ENCODE data around the gene TAF11L10. TPM values are rescaled to one million over a fixed set of nuclear protein-coding genes. Genes with fewer than 3 reads are reported as not detected.
A peak's percentile ranks its signal among the peaks of the same experiment; 100 is the strongest.
"Not testable (repeated sequence)": the region's sequence is repeated elsewhere in the genome, so short reads cannot be mapped to it uniquely, and the experiment has no call there.

TAF11L10 gene
- total RNA-seq (not detected), polyA plus RNA-seq (not detected)
- long read RNA-seq, donor 1: 0 reads
- long read RNA-seq, donor 2: 0 reads
- long read RNA-seq, donor 3: 0 reads

DNA sequence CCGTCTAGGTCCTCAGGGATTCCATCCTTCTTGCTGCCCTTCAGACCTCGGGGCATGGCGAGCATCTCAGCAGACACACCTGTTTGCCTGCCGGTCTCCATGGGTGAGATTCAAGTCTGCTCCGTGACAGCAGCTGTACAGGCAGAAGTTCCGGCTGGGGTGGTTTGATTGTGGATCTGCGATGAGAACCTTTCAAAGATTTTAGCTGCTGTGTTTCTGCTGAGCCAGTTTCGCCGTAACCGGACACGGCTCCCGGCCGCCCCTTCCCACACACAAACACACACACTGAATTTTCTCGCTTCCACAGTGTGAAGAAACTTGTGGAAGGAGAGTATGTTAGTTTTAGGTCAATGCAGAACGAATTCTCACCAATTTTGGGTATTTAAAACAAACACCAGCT lies at the start of gene TAF11L10:
Gene TAF11L10, minus strand, starts transcription at position 101 of the 400 bp plus-strand sequence.
- H3K4me1 ChIP-seq; DNase-seq; H3K4me3 ChIP-seq; H3K9me3 ChIP-seq; H3K27me3 ChIP-seq; H3K27ac ChIP-seq; intact Hi-C loops (cut with DNase I); H3K36me3 ChIP-seq; ATAC-seq: not testable (repeated sequence)
- no CpG with 5 or more reads among the region's 15 CpGs for WGBS, 4 donors

- 81 to 90% (median 85%) methylated on average over 5 of the region's 5 CpGs for WGBS, 4 donors
- TF ChIP-seq, protein P1, sequence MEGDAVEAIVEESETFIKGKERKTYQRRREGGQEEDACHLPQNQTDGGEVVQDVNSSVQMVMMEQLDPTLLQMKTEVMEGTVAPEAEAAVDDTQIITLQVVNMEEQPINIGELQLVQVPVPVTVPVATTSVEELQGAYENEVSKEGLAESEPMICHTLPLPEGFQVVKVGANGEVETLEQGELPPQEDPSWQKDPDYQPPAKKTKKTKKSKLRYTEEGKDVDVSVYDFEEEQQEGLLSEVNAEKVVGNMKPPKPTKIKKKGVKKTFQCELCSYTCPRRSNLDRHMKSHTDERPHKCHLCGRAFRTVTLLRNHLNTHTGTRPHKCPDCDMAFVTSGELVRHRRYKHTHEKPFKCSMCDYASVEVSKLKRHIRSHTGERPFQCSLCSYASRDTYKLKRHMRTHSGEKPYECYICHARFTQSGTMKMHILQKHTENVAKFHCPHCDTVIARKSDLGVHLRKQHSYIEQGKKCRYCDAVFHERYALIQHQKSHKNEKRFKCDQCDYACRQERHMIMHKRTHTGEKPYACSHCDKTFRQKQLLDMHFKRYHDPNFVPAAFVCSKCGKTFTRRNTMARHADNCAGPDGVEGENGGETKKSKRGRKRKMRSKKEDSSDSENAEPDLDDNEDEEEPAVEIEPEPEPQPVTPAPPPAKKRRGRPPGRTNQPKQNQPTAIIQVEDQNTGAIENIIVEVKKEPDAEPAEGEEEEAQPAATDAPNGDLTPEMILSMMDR (IDR thresholded peaks at IDR 0.05): no peak
- TF ChIP-seq POLR2A (IDR thresholded peaks at IDR 0.05): no peak
- H3K4me3 ChIP-seq: no peak within 1 kb of the TSS
Measured at GRCh38 chr5:17634160-17634559, 36.5 kb upstream of the TAF11L10 start, which contains the start of gene TAF11L14. TSS of gene TAF11L14 (plus strand) at chr5:17634460.

GRCh38 chr5:17631788-17632187 lies 34.2 kb upstream of the TAF11L10 start, which contains the start of gene TAF11L13:
TSS of gene TAF11L13 (plus strand) at chr5:17632088.
- H3K9me3 ChIP-seq; intact Hi-C loops (cut with DNase I); H3K27me3 ChIP-seq; H3K4me1 ChIP-seq; DNase-seq; H3K4me3 ChIP-seq; H3K27ac ChIP-seq; H3K36me3 ChIP-seq; ATAC-seq: not testable (repeated sequence)
- 76 to 100% (median 82%) methylated on average over 1 to 9 of the region's 12 CpGs for WGBS, 4 donors

More at GRCh38 chr5:17634160-17634559, 36.5 kb upstream of the TAF11L10 start, which contains the start of gene TAF11L14:
- no peaks in the 10 kb centered on the region for H3K9me3 ChIP-seq
- H3K27me3 ChIP-seq: no peaks in the 10 kb centered on the region
- ATAC-seq (no peak), DNase-seq (no peak)
- intact Hi-C loops (cut with DNase I): no loop called here
- H3K4me1 ChIP-seq: no peaks in the 10 kb centered on the region
- H3K27ac ChIP-seq: no peak within 1 kb of the TSS
- no peaks in the 10 kb centered on the region for H3K36me3 ChIP-seq

DNA sequence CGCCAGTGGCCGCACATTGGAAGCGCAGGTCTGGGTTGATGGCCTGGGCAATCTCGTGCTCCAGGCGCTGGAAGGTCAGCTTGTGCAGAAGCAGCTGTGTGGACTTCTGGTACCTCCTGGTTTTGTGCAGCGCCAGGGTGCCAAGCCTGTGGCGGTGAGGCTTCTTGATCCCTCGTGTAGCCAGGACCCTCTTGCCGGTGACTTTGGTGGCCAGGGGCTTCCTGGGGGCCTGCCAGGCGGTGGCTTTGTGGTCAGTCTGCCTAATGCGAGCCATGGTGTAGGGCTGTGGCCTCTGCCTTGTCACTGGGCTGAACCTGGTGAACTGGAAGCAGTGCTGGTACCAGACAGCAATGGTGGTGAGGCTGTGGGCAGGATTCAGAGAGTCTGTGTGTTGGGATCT lies 28.1 kb upstream of the TAF11L10 start:
- no peaks in the 10 kb centered on the region for H3K36me3 ChIP-seq
- TF ChIP-seq POLR2A (IDR thresholded peaks at IDR 0.05): no peak
- TF ChIP-seq, protein P1 (IDR thresholded peaks at IDR 0.05): no peak
- no peak for DNase-seq
- intact Hi-C loops (cut with DNase I): no loop called here
- H3K4me3 ChIP-seq: no peak overlapping the region
- no peaks in the 10 kb centered on the region for H3K4me1 ChIP-seq
- no peak for ATAC-seq
- WGBS, 4 donors: 80 to 90% (median 86%) methylated on average over 6 to 11 of the region's 11 CpGs
- H3K9me3 ChIP-seq: no peaks in the 10 kb centered on the region
- H3K27ac ChIP-seq: no peak overlapping the region
- no peaks in the 10 kb centered on the region for H3K27me3 ChIP-seq

- ATAC-seq: no peak
- no peak for DNase-seq
- H3K4me3 ChIP-seq: no peak overlapping the region
- 80 to 100% (median 86%) methylated on average over 1 to 17 of the region's 17 CpGs for WGBS, 4 donors
- intact Hi-C loops (cut with DNase I): no loop called here
- H3K27me3 ChIP-seq: no peaks in the 10 kb centered on the region
- H3K4me1 ChIP-seq: no peaks in the 10 kb centered on the region
- peaks cover 0 to 4% (median 0%) of the 10 kb centered on the region in 12 donors for H3K9me3 ChIP-seq
- no peak overlapping the region for H3K27ac ChIP-seq
- no peaks in the 10 kb centered on the region for H3K36me3 ChIP-seq
- TF ChIP-seq, protein P1 (IDR thresholded peaks at IDR 0.05): peak in 1 of 12 donors; percentile 12
- TF ChIP-seq POLR2A (IDR thresholded peaks at IDR 0.05): no peak
Measured at GRCh38 chr5:17620627-17621026, 23.0 kb upstream of the TAF11L10 start.
